HG03108 (cell line): Measurements from ENCODE around the gene ZNF724.
"Not testable (repeated sequence)": the region's sequence is repeated elsewhere in the genome, so short reads cannot be mapped to it uniquely, and the experiment has no call there.

Experiments
- ATAC-seq: cut with Tn5 transposase; IDR thresholded peaks from one replicate; pipeline ENCODE4 v1.9.1; 2021; ENCODE audit warnings: moderate library complexity; ENCODE audit not compliant: unreplicated experiment

The ZNF724 gene

GRCh38 chr19:23249911-23250649 is at the start of gene ZNF724:
ZNF724 (minus strand) TSS chr19:23250394; CDS start chr19:23250242, 152 bp downstream.
- peak; percentile 100 for ATAC-seq

GRCh38 chr19:23294141-23294540 is 43.9 kb upstream of the ZNF724 start:
- no peak for ATAC-seq

DNA sequence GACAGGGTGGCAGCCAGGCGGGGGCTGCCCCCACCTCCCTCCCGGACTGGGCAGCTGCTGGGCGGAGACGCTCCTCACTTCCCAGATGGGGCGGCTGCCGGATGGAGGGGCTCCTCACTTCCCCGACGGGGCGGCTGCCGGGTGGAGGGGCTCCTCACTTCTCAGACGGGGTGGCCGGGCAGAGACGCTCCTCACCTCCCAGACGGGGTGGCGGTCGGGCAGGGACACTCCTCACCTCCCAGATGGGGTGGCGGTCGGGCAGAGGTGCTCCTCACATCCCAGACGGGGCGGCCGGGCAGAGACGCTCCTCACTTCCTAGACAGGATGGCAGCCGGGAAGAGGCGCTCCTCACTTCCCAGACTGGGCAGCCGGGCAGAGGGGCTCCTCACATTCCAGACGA is 39.8 kb upstream of the ZNF724 start:
- not testable (repeated sequence) for ATAC-seq

- no peak for ATAC-seq
Observed at GRCh38 chr19:23287620-23288019, 37.4 kb upstream of the ZNF724 start.

DNA sequence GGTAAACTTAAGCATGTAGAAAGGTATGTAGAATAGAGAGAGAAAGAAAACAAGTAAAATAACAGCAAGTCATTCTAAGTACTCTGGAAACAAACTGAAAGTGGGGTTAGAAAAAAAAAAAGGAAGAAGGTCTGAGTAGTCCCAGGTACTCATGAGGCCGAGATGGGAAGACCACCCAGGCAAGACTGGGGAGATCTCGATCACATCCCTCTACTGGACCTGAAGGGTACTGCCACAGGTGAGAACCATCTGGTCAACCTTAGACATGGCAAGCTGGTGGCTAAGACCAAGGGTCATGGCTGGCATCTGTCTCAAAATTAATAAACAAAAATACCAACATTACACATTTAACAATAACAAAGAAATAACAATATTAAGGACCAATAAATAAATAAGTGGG is 36.3 kb upstream of the ZNF724 start:
- ATAC-seq = no peak

DNA sequence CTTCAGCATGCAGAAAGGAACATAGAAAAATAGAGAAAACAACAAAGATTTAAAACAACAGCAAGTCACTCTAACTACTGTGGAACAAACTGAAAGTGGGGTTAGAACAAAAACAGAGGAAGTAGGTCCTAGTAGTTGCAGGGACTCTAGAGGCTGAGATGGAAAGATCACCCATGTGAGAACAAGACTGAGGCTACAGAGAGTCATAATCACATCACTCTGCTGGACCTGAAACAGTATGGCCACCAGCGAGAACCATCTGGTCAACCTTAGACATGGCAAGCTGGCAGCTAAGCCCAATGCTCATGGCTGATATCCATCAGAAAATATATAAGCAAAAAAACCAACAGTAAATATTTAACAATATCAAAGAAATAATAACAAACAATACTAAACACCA is 35.8 kb upstream of the ZNF724 start:
- ATAC-seq = no peak

GRCh38 chr19:23285326-23285725 is 35.1 kb upstream of the ZNF724 start:
- ATAC-seq = not testable (repeated sequence)

GRCh38 chr19:23283925-23284324 is 33.7 kb upstream of the ZNF724 start:
- no peak for ATAC-seq

DNA sequence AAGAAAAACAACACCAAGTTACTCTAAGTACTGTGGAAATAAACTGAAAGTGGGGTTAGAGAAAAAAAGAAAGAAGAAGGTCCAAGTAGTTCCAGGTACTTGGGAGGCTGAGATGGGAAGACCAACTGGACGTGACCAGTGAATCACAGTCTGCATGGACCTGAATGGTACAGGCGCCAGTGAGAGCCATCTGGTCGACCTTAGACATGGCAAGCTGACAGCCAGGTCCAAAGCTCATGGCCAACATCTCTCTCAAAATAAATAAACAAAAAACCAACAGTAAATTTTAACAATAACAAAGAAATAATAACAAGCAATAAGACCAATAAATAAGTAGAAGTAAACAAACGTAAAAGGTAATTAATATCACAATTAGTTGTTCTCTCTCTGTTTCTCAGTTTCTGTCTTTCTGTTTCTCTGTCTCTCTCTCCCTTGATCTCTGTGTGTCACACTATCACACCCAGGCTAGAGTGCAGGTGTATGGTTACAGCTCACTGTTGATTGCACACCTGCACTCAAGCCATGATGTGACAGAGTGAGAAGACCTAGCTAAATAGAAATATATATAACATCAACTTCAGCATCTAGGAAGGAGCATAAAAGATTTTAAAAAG is 31.6 kb upstream of the ZNF724 start:
- no peak for ATAC-seq

DNA sequence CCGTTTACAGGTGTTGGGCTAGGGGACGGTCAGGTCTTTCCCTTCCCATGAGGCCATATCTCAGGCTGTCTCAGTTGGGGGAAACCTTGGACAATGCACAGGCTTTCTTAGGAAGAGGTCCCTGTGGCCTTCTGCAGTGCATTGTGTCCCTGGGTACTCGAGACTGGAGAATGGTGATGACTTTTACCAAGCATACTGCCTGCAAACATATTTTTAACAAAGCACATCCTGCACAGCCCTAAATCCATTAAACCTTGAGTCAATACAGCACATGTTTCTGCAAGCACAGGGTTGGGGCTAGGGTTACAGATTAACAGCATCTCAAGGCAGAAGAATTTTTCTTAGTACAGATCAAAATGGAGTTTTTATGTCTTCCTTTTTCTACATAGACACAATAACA is 27.9 kb upstream of the ZNF724 start:
- ATAC-seq = not testable (repeated sequence)

GRCh38 chr19:23273590-23274412 is 23.6 kb upstream of the ZNF724 start:
- peak; percentile 99 for ATAC-seq

DNA sequence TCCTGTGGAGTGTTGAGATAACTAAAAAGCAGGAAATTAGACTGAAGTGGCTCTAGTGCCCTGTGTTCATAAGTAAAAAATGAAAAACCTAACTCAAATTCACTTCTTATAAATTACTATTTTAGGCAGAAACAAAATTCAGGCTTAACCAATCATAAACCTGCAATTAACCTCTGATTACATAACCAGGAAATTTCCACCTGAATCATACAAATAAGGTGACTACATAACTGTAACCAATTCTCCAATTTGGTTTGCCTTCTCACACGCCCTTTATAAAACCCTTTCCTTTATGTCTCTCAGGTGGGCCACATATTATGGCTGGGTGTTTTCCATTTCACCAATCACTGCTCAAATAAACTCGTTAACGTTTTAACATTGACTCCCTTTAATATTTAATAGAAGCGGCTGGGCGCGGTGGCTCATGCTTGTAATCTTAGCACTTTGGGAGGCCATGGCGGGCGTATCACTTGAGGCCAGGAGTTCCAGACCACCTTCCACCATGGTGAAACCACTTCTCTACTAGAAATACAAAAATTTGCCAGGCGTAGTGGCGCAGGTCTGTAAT is 22.9 kb upstream of the ZNF724 start:
- no peak for ATAC-seq

DNA sequence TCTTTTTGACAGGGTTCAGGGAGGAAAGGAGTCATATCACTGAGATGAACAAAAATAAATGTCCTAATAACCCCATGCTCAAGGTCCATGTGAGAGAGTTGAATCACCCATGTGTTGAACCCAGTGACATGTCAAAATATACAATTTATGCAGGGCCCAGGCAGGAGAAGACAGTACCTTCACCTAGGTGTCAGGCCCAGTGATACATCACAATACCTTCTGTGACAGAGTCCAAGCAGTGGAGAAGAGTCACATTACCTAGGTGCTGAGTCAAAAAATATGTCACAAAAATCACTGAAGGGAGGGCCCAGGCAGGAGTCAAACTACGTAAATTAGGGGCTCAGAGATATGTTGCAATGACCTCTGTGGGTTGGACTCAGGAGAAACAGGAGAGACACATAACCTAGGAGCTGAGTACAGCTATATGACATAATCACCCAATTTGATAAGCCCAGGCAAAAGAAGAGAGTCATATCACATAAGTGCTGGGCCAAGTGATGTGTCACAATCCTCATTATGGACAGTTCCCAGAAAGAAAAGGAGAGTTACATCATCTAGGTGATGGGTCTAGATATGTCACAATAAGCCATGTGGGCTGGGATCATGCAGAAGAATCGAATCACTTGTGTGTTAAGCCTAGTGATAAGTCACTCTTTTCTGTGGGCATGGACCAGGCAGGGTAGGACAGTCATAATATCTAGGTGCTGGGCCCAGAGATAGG is 13.8 kb upstream of the ZNF724 start:
- ATAC-seq = no peak

DNA sequence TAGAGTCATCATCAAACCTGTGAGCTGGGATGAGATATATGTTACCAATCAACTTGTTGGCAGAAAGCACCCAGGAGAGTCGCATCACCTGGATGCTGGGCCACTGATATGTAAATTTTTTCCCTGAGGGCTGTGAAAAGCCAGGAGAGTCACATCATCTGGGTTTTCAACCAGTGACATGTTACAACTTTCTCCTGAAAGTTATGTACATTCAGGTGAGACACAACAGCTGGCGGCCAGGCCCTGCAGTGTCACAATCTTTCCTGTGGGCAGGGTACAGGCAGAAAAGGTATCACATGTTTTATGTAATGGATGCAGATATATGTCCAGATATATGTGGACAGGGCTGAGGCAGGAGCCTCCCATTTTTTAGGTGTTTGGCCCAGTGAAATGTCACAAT is 13.2 kb upstream of the ZNF724 start:
- no peak for ATAC-seq

DNA sequence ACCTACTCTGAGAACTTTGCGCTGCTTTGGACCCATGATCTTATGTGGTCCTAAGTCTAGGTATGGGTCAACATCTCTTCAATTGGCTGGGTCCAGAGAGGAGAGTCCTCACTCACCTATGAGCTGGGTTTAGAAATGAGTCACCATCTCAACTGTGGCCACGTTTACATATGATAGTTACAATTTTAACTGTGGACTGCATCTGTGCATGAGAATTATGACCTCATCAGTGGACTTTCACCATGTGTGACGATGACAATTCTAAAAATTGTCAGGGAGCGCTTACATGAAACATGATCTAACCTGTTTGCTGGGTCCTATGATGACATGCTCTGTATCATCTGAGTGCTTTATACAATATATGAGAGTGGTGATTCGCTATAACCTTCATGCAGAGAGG is 12.7 kb upstream of the ZNF724 start:
- ATAC-seq = no peak

DNA sequence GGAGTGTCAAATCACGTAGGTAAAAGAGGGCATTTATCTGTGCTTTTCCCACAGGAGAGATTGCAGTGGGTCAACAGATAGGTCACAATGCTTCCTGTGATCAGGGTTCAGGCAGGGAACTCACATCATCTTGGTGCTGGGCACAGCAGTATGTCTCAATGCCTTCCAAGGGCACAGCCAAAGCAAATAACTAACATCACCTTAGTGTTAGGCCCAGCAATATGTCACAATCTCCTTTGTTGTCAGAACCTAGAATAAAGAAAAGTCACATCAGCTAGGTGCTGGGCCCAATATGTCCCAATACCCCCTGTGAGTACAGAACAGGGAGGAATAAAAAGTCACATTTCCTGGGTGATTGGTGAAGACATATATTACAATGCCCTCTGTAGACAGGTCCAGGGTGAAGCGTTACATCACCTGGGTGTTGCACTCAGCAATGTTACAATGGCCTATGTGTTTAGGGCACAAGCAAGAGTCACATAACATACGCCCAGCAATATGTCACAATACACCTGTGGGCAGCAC is 11.4 kb upstream of the ZNF724 start:
- no peak for ATAC-seq

- ATAC-seq = no peak
Observed at GRCh38 chr19:23260956-23261355, 10.8 kb upstream of the ZNF724 start.

DNA sequence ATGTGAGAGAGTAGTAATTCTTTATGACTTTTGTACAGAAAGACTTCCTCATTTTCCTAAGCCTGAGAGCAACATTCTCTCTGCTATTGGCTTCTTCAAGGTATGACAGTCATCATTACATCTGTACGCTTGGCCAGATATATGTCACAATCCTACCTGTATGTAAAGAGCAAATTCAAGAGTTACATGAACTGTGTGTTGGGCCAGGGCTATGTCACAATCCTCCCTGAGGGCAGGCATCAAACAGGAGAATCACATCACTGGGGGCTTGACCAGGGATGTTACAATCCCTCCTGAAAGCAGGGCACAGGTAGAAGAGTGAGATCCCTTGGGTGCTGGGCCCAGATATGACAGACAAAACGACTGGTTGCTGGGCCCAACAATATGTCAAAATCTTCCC is 9.8 kb upstream of the ZNF724 start:
- ATAC-seq = no peak

GRCh38 chr19:23255700-23256099 is 5.5 kb upstream of the ZNF724 start:
- no peak for ATAC-seq

GRCh38 chr19:23254141-23254910 is 4.1 kb upstream of the ZNF724 start:
- no peak for ATAC-seq
